HEK293T (cell line): Measurements from ENCODE around the gene MEI1.
"Not testable (repeated sequence)": the region's sequence is repeated elsewhere in the genome, so short reads cannot be mapped to it uniquely, and the experiment has no call there.

Experiments
- BHLHE40 ChIP-seq: fragments of 450-650 bp; IDR thresholded peaks from 2 replicates; pipeline ENCODE4 v1.6.1; 2016; ENCODE audit warnings: mild to moderate bottlenecking, moderate library complexity, borderline replicate concordance
- ELF4 ChIP-seq: fragments of 450-650 bp; IDR thresholded peaks from 2 replicates; pipeline ENCODE4 v1.6.1; 2017; ENCODE audit warnings: antibody characterized with exemption
- FOXA1 ChIP-seq: fragments of 450-650 bp; IDR thresholded peaks from 2 replicates; pipeline ENCODE4 v1.6.1; 2016; ENCODE audit warnings: mild to moderate bottlenecking
- FOXK2 ChIP-seq: fragments of 450-650 bp; IDR thresholded peaks from 2 replicates; pipeline ENCODE4 v1.6.1; 2016; ENCODE audit warnings: mild to moderate bottlenecking
- FOXM1 ChIP-seq: fragments of 450-650 bp; IDR thresholded peaks from 2 replicates; pipeline ENCODE4 v1.6.1; 2017; ENCODE audit warnings: mild to moderate bottlenecking, borderline replicate concordance
- L3MBTL2 ChIP-seq: fragments of 450-650 bp; conservative IDR thresholded peaks from 2 replicates; pipeline ENCODE4 v1.6.1; 2016; ENCODE audit warnings: mild to moderate bottlenecking
- NFRKB ChIP-seq: fragments of 450-650 bp; IDR thresholded peaks from 2 replicates; pipeline ENCODE4 v1.6.1; 2016; ENCODE audit warnings: mild to moderate bottlenecking, moderate library complexity
- SP1 ChIP-seq: fragments of 450-650 bp; IDR thresholded peaks from 2 replicates; pipeline ENCODE4 v1.6.1; 2017
- SUZ12 ChIP-seq: fragments of 450-650 bp; IDR thresholded peaks from 2 replicates; pipeline ENCODE4 v1.6.1; 2016; ENCODE audit warnings: mild to moderate bottlenecking
- TARDBP ChIP-seq: fragments of 450-650 bp; IDR thresholded peaks from 2 replicates; pipeline ENCODE4 v1.6.1; 2016
- TF ChIP-seq, protein P1 (sequence below): fragments of 450-650 bp; IDR thresholded peaks from 2 replicates; pipeline ENCODE4 v1.6.1; 2016

DNA sequence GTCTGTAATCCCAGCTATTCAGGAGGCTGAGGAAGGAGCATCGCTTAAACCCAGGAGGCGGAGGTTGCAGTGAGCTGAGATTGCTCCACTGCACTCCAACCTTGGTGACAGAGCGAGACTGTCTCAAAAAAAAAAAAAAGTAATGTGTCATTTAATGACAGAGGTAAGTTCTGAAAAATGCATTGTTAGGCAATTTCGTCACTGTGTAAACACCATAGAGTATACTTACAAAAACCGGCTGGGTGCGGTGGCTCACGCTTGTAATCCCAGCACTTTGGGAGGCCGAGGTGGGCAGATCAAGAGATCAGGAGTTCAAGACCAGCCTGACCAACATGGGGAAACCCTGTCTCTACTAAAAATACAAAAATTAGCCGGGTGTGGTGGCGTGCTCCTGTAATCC, 27.2 kb upstream of the MEI1 start:
- TF ChIP-seq L3MBTL2, FOXA1, SP1, BHLHE40, SUZ12, NFRKB, FOXK2, ELF4, TARDBP, FOXM1: not testable (repeated sequence)
- TF ChIP-seq, protein P1, sequence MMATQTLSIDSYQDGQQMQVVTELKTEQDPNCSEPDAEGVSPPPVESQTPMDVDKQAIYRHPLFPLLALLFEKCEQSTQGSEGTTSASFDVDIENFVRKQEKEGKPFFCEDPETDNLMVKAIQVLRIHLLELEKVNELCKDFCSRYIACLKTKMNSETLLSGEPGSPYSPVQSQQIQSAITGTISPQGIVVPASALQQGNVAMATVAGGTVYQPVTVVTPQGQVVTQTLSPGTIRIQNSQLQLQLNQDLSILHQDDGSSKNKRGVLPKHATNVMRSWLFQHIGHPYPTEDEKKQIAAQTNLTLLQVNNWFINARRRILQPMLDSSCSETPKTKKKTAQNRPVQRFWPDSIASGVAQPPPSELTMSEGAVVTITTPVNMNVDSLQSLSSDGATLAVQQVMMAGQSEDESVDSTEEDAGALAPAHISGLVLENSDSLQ = not testable (repeated sequence)
